ENCODE data around the gene AGBL1.

The AGBL1 gene

DNA sequence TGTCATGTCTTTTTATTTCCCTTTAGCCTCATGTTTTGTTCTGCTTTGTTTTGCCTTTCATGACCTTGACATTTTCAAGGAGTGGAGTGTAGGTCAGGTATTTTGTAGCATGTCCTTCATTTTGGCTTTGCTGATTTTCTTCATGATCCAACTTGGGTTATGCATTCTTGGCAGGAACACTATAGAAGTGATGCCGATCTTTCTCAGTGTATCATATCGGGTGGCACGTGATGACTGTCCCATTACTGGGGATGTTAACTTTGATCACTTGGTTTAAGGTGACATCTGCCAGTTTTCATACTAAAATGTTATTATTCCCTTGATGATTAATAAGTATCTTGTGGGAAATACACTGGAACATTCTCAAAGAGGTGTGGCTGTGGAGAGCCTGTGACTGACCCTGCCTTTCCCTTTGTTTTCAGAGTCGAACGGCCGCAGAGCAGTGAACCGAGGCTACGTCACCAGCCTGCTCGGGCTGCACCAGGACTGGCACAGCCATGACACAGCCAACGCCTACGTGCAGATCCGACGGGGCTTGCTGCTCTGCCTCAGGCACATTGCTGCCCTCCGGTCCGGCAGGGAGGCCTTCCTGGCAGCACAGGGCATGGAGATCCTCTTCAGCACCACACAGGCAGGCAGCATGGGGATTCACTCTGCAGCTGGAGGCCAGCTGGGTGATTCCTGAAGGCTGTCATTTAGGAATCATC is 167.7 kb downstream of the AGBL1 start:
- Histone ChIP-seq H3K4ac (ENCODE audit: low read depth in 1 of 2, low read length in 2 of 2) (no peak overlapping the region), H2BK5ac (ENCODE audit: low read depth, low read length, poor library complexity, severe bottlenecking) (no peak overlapping the region), H2BK120ac (ENCODE audit: low read depth, low read length) (no peak overlapping the region), H3K27me3 (ENCODE audit: control insufficient read depth in 1 of 2, insufficient read depth in 1 of 2, low read length in 2 of 2) (no peaks in the 10 kb centered on the region), H3K79me1 (replicated peaks; ENCODE audit: low read length, poor library complexity, severe bottlenecking) (no peaks in the 10 kb centered on the region), H3K18ac (ENCODE audit: low read depth in 1 of 2, low read length in 2 of 2) (no peak overlapping the region), H4K91ac (ENCODE audit: low read length) (no peak overlapping the region), H3K4me3 (ENCODE audit: insufficient read depth in 1 of 2, low read depth in 1 of 2, low read length in 2 of 2) (no peak overlapping the region), H2AFZ (ENCODE audit: low read depth, low read length) (no peak overlapping the region), H4K8ac (ENCODE audit: low read length) (no peak overlapping the region), H3K9me3 (ENCODE audit: control insufficient read depth, low read length) (no peaks in the 10 kb centered on the region), H3K23ac (ENCODE audit: low read length in 2 of 2) (no peak overlapping the region), H2BK15ac (ENCODE audit: low read depth, poor library complexity, severe bottlenecking) (no peak overlapping the region), H2BK12ac (ENCODE audit: low read length in 2 of 2) (no peak overlapping the region), H3K4me1 (ENCODE audit: control insufficient read depth, insufficient read depth, low read depth, low read length) (no peaks in the 10 kb centered on the region), H3K4me2 (ENCODE audit: low read length, poor library complexity, severe bottlenecking) (no peak overlapping the region), H3K14ac (ENCODE audit: low read length in 2 of 2) (no peak overlapping the region), H2AK5ac (ENCODE audit: low read length, severe bottlenecking) (no peak overlapping the region), H3K27ac (ENCODE audit: low read length, poor library complexity, severe bottlenecking) (no peak overlapping the region), H3K36me3 (ENCODE audit: control insufficient read depth in 1 of 2, insufficient read depth in 2 of 2, low read depth in 1 of 2, low read length in 2 of 2) (no peaks in the 10 kb centered on the region), H3K9ac (ENCODE audit: low read length) (no peak overlapping the region)
- no peak for DNase-seq
- WGBS = 88% methylated on average over 13 of the region's 15 CpGs

- DNase-seq = no peak
- no peaks in the 10 kb centered on the region for H3K36me3 ChIP-seq (ENCODE audit: control insufficient read depth in 1 of 2, insufficient read depth in 2 of 2, low read depth in 1 of 2, low read length in 2 of 2)
- no peak overlapping the region for H3K23ac ChIP-seq (ENCODE audit: low read length in 2 of 2)
- no peaks in the 10 kb centered on the region for H3K4me1 ChIP-seq (ENCODE audit: control insufficient read depth, insufficient read depth, low read depth, low read length)
- WGBS = 91% methylated on average over 2 of the region's 2 CpGs
- H3K4me3 ChIP-seq (ENCODE audit: insufficient read depth in 1 of 2, low read depth in 1 of 2, low read length in 2 of 2) = no peak overlapping the region
- H2BK120ac ChIP-seq (ENCODE audit: low read depth, low read length) = no peak overlapping the region
- H2AFZ ChIP-seq (ENCODE audit: low read depth, low read length) = no peak overlapping the region
- no peak overlapping the region for H2BK15ac ChIP-seq (ENCODE audit: low read depth, poor library complexity, severe bottlenecking)
- H2BK5ac ChIP-seq (ENCODE audit: low read depth, low read length, poor library complexity, severe bottlenecking) = no peak overlapping the region
- no peak overlapping the region for H3K4ac ChIP-seq (ENCODE audit: low read depth in 1 of 2, low read length in 2 of 2)
- H3K9ac ChIP-seq (ENCODE audit: low read length) = no peak overlapping the region
- no peak overlapping the region for H3K27ac ChIP-seq (ENCODE audit: low read length, poor library complexity, severe bottlenecking)
- no peak overlapping the region for H3K4me2 ChIP-seq (ENCODE audit: low read length, poor library complexity, severe bottlenecking)
- no peak overlapping the region for H3K14ac ChIP-seq (ENCODE audit: low read length in 2 of 2)
- no peak overlapping the region for H3K18ac ChIP-seq (ENCODE audit: low read depth in 1 of 2, low read length in 2 of 2)
- no peak overlapping the region for H4K91ac ChIP-seq (ENCODE audit: low read length)
- H3K79me1 ChIP-seq (replicated peaks; ENCODE audit: low read length, poor library complexity, severe bottlenecking) = no peaks in the 10 kb centered on the region
- H4K8ac ChIP-seq (ENCODE audit: low read length) = no peak overlapping the region
- no peak overlapping the region for H2BK12ac ChIP-seq (ENCODE audit: low read length in 2 of 2)
- H3K9me3 ChIP-seq (ENCODE audit: control insufficient read depth, low read length) = no peaks in the 10 kb centered on the region
- H3K27me3 ChIP-seq (ENCODE audit: control insufficient read depth in 1 of 2, insufficient read depth in 1 of 2, low read length in 2 of 2) = no peaks in the 10 kb centered on the region
- H2AK5ac ChIP-seq (ENCODE audit: low read length, severe bottlenecking) = no peak overlapping the region
Measured at GRCh38 chr15:86255247-86255646, 175.6 kb downstream of the AGBL1 start.

GRCh38 chr15:86256628-86257027 is 177.0 kb downstream of the AGBL1 start:
- H3K4me2 ChIP-seq (ENCODE audit: low read length, poor library complexity, severe bottlenecking) = no peak overlapping the region
- H2AK5ac ChIP-seq (ENCODE audit: low read length, severe bottlenecking) = no peak overlapping the region
- no peak overlapping the region for H2BK15ac ChIP-seq (ENCODE audit: low read depth, poor library complexity, severe bottlenecking)
- 86% methylated on average over 4 of the region's 6 CpGs for WGBS
- no peaks in the 10 kb centered on the region for H3K79me1 ChIP-seq (replicated peaks; ENCODE audit: low read length, poor library complexity, severe bottlenecking)
- no peak overlapping the region for H2BK12ac ChIP-seq (ENCODE audit: low read length in 2 of 2)
- H3K4me3 ChIP-seq (ENCODE audit: insufficient read depth in 1 of 2, low read depth in 1 of 2, low read length in 2 of 2) = no peak overlapping the region
- H3K4me1 ChIP-seq (ENCODE audit: control insufficient read depth, insufficient read depth, low read depth, low read length) = no peaks in the 10 kb centered on the region
- H4K8ac ChIP-seq (ENCODE audit: low read length) = no peak overlapping the region
- no peak for DNase-seq
- no peak overlapping the region for H3K18ac ChIP-seq (ENCODE audit: low read depth in 1 of 2, low read length in 2 of 2)
- H3K27ac ChIP-seq (ENCODE audit: low read length, poor library complexity, severe bottlenecking) = no peak overlapping the region
- no peak overlapping the region for H4K91ac ChIP-seq (ENCODE audit: low read length)
- no peak overlapping the region for H2BK120ac ChIP-seq (ENCODE audit: low read depth, low read length)
- H3K9me3 ChIP-seq (ENCODE audit: control insufficient read depth, low read length) = no peaks in the 10 kb centered on the region
- no peaks in the 10 kb centered on the region for H3K27me3 ChIP-seq (ENCODE audit: control insufficient read depth in 1 of 2, insufficient read depth in 1 of 2, low read length in 2 of 2)
- no peak overlapping the region for H2AFZ ChIP-seq (ENCODE audit: low read depth, low read length)
- no peak overlapping the region for H3K14ac ChIP-seq (ENCODE audit: low read length in 2 of 2)
- no peak overlapping the region for H2BK5ac ChIP-seq (ENCODE audit: low read depth, low read length, poor library complexity, severe bottlenecking)
- H3K23ac ChIP-seq (ENCODE audit: low read length in 2 of 2) = no peak overlapping the region
- H3K36me3 ChIP-seq (ENCODE audit: control insufficient read depth in 1 of 2, insufficient read depth in 2 of 2, low read depth in 1 of 2, low read length in 2 of 2) = no peaks in the 10 kb centered on the region
- H3K4ac ChIP-seq (ENCODE audit: low read depth in 1 of 2, low read length in 2 of 2) = no peak overlapping the region
- H3K9ac ChIP-seq (ENCODE audit: low read length) = no peak overlapping the region

- H3K79me1 ChIP-seq (replicated peaks; ENCODE audit: low read length, poor library complexity, severe bottlenecking) = no peaks in the 10 kb centered on the region
- no peak overlapping the region for H3K23ac ChIP-seq (ENCODE audit: low read length in 2 of 2)
- H4K8ac ChIP-seq (ENCODE audit: low read length) = no peak overlapping the region
- no peaks in the 10 kb centered on the region for H3K27me3 ChIP-seq (ENCODE audit: control insufficient read depth in 1 of 2, insufficient read depth in 1 of 2, low read length in 2 of 2)
- H3K9ac ChIP-seq (ENCODE audit: low read length) = no peak overlapping the region
- no peak overlapping the region for H2BK15ac ChIP-seq (ENCODE audit: low read depth, poor library complexity, severe bottlenecking)
- H3K4ac ChIP-seq (ENCODE audit: low read depth in 1 of 2, low read length in 2 of 2) = no peak overlapping the region
- DNase-seq = no peak
- no peak overlapping the region for H2BK120ac ChIP-seq (ENCODE audit: low read depth, low read length)
- no peak overlapping the region for H3K27ac ChIP-seq (ENCODE audit: low read length, poor library complexity, severe bottlenecking)
- H3K4me2 ChIP-seq (ENCODE audit: low read length, poor library complexity, severe bottlenecking) = no peak overlapping the region
- no peak overlapping the region for H2BK5ac ChIP-seq (ENCODE audit: low read depth, low read length, poor library complexity, severe bottlenecking)
- H3K36me3 ChIP-seq (ENCODE audit: control insufficient read depth in 1 of 2, insufficient read depth in 2 of 2, low read depth in 1 of 2, low read length in 2 of 2) = no peaks in the 10 kb centered on the region
- no peak overlapping the region for H3K4me3 ChIP-seq (ENCODE audit: insufficient read depth in 1 of 2, low read depth in 1 of 2, low read length in 2 of 2)
- H2AK5ac ChIP-seq (ENCODE audit: low read length, severe bottlenecking) = no peak overlapping the region
- no peak overlapping the region for H2AFZ ChIP-seq (ENCODE audit: low read depth, low read length)
- H3K9me3 ChIP-seq (ENCODE audit: control insufficient read depth, low read length) = no peaks in the 10 kb centered on the region
- WGBS = 95% methylated on average over 3 of the region's 5 CpGs
- H3K18ac ChIP-seq (ENCODE audit: low read depth in 1 of 2, low read length in 2 of 2) = no peak overlapping the region
- H4K91ac ChIP-seq (ENCODE audit: low read length) = no peak overlapping the region
- H3K4me1 ChIP-seq (ENCODE audit: control insufficient read depth, insufficient read depth, low read depth, low read length) = no peaks in the 10 kb centered on the region
- H3K14ac ChIP-seq (ENCODE audit: low read length in 2 of 2) = no peak overlapping the region
- no peak overlapping the region for H2BK12ac ChIP-seq (ENCODE audit: low read length in 2 of 2)
Measured at GRCh38 chr15:86259589-86259988, 179.9 kb downstream of the AGBL1 start.

Measured in mesenchymal stem cell (in vitro differentiated cells and primary cell).